Activated CD8-positive, alpha-beta memory T cell treated with anti-CD3 and anti-CD28 coated beads, Interleukin-2, amount 50 U/mL, for 48 hours (primary cell): ENCODE measurements around the gene CAMK4.
"Not testable (repeated sequence)": the region's sequence is repeated elsewhere in the genome, so short reads cannot be mapped to it uniquely, and the experiment has no call there.

Experiments used
- DNase-seq: peaks from one replicate; pipeline ENCODE4 v3.0.0-alpha.2; 2020

CAMK4 gene

GRCh38 chr5:111386832-111387162 lies 162.6 kb downstream of the CAMK4 start:
- no peak for DNase-seq

GRCh38 chr5:111387361-111387760 lies 163.2 kb downstream of the CAMK4 start:
- DNase-seq: no peak

DNA sequence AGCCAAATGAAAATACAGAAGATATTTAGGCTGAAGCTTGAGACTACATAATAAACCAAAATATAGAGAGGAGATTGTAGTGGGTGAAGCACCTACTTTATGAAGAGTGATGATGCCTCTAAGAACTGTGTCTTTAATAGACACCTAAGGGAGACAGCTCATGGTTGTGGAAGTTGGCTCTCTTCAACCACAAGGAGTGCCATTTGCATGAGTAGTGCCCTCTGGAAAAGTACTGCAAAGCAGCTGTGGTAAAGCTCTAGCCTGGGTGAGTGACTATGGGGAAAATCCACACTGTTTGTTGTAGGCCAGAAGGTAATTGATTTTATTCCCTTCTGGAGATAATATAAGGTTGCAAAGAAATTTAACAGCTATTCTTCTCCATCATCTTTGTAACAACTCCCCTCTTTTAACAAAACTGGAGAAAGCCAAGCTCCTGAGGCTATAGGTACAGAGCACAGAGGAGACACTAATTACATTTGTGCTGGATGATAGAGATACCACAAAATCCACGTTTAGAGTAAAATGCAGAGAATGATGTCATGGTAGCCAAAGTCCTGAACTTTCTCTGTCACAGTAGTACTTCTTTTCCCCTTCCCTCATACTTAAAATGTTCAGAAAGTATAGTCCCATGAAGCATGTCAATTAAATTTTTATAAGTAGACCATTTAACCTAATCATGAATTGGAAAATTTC lies 165.4 kb downstream of the CAMK4 start:
- no peak for DNase-seq

- DNase-seq: no peak
These were observed 168.0 kb downstream of the CAMK4 start for GRCh38 chr5:111392181-111392580.

DNA sequence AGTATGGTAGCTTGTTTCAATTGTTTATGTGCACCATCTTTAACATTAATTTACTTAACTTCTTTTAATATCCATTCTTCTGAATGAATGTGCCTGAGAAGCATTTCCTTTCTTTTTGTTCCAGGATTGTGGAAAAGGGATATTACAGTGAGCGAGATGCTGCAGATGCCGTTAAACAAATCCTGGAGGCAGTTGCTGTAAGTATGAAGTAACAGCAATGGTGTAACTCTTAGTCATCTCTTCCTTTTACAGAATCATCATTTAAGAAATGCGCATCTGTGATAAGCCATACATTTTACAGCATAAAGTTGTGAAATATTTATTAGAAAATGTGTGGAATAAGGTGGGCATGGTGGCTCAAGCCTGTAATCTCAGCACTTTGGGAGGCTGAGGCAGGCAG lies 170.4 kb downstream of the CAMK4 start:
- DNase-seq: no peak

DNA sequence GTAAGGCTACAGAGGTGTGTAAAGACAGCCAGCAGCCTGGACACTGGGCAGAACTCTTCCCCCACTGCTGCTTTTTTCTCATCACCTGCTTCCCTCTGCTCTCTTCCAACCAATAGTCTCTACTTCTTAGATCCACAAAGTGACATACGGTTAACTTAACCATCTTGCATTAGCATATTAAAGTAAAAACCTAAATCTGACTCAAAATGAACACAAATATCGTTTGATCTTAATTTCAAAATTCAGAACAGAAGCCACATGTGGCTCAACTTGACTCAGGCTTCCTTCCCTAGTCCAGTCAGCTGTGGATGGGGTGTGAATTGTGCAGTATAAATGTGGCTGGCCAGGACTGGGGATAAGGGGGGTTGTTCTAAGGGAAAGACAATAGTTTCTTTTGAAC lies 173.8 kb downstream of the CAMK4 start:
- no peak for DNase-seq

DNA sequence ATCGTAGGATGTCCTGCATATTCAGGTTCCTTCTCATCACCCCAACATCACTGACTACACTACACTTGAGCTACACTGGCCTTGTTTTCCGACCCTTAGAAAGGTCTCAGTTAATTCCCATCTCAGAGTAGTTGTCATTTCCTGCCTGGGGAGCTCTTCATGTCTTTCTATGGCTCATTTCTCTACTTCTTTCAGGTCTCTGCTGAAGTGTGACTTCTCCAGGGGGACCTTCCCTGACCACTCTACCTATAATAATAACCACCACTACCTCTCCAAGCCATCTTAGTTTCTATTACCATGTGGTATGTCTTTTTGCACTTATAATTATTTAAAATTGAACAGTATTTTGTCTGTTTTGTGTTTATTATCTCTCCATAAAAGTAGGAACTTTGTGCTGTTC lies 174.9 kb downstream of the CAMK4 start:
- DNase-seq: no peak

DNA sequence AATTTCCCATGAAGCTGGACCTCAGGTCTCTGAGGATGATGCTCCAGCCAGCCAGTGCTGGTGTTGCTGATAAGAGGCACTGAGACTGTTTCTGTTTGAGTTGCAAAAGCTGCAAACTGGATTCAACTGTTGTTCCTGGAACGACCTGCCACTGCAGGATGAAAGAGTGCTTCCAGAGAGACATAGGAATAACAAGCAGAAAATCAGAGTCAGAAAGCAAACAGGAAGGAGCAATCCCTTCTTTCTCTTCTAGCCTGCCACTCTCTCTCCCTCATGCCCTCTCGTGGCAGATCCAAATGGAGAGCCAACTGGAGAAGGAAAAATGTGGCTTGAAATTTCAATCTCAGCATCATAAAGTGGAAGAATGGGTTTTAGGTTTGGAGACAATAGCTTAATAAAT lies 177.7 kb downstream of the CAMK4 start:
- DNase-seq: no peak

DNA sequence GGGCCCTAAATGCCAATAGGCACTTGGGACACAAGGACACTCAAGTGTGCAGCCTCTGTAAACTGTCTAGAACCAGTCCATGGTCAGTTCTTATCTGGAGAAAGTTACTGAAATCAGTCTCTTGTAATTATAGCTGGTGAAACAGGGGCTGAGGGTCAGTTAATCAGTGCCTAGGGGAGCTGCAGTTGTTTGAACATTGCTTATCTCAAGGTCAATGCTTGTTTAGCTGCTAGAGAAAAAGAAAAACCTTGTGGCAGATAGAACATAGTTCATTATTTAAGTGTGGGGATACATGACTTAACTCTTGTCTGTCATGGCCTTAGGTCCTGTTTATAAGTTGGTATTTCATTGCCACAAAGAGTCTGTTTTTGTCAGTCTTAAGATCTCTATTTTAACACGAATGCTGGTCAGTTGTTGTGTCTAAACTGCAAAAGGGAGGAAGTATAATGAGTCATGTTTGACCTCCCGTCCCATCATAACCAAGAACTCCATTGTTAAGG lies 180.1 kb downstream of the CAMK4 start:
- no peak for DNase-seq

GRCh38 chr5:111407562-111407961 lies 183.4 kb downstream of the CAMK4 start:
- DNase-seq: no peak

GRCh38 chr5:111408817-111409216 lies 184.6 kb downstream of the CAMK4 start:
- no peak for DNase-seq

GRCh38 chr5:111409266-111409665 lies 185.1 kb downstream of the CAMK4 start:
- not testable (repeated sequence) for DNase-seq

DNA sequence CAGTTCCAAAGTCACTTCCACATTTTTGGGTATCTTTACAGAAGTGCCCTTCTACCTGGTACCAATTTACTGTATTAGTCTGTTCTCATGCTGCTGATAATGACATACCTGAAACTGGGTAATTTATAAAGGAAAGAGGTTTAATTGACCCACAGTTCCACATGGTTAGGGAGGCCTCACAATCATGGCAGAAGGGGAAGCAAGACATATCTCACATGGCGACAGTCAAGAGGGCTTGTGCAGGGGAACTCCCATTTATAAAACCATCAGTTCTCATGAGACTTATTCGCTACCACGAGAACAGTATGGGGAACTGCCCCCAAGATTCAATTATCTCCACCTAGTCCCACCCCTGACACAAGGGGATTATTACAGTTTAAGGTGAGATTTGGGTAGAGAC lies 185.9 kb downstream of the CAMK4 start:
- not testable (repeated sequence) for DNase-seq

DNA sequence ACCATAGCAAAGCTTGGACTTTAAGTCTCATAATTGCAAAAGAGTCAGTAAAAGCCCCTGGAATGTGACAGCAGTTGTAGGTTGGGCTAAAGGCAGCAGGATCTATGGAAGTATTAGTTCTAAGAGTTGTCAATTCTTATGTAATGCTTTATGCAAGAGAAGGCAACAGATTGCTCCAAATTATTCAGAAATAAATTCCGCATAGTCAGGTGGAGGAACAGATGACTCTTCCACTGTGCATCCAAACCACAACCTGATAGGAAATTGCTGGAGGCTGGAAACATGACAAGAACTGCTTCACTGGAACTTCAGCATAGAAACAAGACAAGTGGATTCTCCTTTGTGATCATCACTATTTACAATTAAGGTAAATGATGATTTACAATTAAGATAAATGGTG lies 187.1 kb downstream of the CAMK4 start:
- DNase-seq: no peak

DNA sequence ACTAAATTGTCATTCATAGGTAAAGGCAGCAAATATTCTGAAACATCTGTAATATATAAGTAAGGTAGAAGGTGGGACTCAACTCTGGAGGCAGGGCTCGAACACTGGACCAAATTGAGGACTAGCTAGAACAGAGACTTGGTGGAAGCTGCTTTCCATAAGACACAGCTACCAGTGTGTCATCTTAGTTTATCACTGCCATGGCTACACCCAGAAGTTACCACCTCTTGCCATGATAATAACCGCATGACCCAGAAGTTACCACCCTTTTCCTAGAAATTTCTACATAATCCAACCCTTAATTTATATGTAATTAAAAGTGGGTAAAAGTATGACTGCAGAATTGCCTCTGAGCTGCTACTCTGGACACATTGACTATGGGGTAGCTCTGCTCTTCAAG lies 188.4 kb downstream of the CAMK4 start:
- DNase-seq: no peak

- DNase-seq: no peak
These were observed 190.9 kb downstream of the CAMK4 start for GRCh38 chr5:111415053-111415452.

DNA sequence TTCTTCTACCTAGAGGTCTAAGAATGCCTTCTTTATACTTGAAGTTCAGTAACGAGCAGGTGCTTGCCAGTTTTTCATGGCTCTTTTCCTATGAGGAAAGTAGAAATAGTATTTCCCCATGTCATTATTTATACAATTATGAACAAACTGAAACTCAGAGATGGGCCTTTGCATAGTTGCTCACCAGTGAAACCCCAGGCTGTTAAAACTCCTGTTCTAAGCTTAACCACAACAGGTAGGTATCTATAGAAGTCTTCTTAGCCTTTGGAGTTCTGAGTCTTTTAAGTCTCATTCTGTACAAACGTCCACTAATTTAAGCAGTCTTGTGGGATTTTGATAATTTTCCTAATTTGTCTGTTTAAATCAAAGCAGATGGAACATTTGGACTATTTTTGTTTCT lies 198.1 kb downstream of the CAMK4 start:
- no peak for DNase-seq

DNA sequence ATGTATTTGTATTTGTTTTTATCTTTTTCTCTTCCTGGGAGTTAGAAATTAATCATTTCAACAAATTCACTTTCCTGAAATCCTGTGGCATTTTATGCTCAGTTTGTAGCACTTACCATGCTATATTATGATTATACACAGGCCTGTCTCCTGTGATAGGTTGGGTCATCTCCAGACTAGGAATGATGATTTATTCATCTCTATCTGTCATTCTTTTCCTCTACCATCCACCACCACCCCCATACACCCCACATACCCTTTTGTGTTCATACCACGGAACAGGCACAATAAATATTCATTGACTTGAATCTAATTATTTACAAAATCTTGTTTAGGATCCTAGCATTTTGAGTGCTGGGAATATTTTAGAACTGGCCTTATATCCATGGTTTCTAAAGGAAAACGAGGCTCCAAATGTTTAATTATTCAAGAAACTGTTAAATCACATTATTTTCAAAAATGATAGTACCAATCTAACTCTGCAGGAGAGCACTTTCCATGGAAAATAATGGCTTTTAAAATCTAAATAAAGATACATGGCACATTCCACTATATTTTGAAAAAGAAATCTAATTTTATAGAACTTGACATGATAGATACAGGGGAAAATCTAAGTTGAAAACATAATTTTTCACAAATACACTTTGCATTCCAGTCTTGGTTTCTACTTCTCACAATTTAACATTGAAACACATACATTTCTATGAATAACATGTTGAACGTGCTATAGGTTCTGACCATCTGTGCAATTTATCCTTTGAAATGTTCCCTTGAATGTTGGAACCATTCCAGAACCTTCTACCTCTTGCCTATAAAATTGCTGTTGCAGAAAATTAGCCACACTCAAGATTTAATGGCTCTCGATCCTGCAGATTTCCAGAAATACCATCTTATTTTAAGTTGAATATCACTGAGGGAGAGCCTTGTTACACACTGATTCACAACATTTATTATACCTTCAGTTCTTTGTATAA lies 198.8 kb downstream of the CAMK4 start:
- DNase-seq: no peak

- DNase-seq: no peak
These were observed 201.0 kb downstream of the CAMK4 start for GRCh38 chr5:111425205-111425604.

DNA sequence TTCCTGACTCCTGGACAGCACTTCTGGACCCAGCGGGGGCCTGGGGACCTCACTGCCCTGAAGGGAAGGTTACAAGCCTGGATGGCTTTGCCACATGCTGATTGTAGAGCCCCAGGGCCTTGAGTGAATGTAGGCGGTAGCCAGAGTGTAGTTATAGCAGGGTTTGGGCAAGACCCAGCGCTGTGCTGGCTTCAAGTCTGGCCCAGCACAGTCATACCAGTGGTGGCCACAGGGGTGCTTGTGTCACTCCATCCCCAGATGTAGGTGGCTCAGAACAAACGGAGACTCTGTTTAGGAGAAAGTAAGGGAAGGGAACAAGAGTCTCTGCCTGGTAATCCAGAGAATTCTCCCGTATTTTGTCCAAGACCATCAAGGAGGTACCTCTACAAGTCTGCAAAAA lies 203.6 kb downstream of the CAMK4 start:
- DNase-seq: no peak

DNA sequence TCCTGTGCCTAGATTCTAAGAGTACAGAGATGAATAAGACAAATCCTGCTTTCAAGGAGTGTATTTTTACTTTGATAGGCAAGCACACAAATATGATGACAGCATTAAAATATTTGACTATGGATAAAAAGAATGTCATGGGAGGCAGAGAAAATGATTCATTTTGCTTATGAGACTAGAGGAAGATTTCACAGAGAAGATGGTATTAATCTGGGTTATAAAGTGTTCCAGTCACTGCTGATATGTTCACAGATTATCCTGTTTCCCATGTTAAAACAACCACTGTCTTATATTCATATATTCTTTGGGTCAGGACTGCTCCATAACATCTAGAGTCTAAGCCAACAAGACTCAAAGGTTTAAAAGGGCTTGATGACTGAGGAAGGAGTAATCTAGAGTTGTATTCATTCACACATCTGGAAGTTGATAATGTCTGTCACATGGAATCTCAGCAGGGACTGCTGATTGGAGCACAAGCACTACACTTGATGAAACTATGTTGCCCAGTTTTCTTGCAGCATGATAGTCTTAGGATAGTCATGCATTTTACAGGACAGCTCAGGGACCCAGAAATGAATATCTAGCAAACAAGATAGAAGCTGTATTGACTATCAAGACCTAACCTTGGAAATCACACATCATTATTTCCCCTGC lies 208.8 kb downstream of the CAMK4 start:
- DNase-seq: no peak

- DNase-seq: no peak
These were observed 210.6 kb downstream of the CAMK4 start for GRCh38 chr5:111434800-111435199.

GRCh38 chr5:111439473-111440075 lies 215.4 kb downstream of the CAMK4 start:
- no peak for DNase-seq
